Measurements from ENCODE around the gene CIC. TPM values are rescaled to one million over a fixed set of nuclear protein-coding genes. Genes with fewer than 3 reads are reported as not detected.

CIC gene
- total and polyA plus RNA-seq, 9 of the 15 experiments (the other 6 are each of a cell fraction or from before 2014, with no cell fraction given): 0.07 to 44.7 (median 8.6) TPM

DNA sequence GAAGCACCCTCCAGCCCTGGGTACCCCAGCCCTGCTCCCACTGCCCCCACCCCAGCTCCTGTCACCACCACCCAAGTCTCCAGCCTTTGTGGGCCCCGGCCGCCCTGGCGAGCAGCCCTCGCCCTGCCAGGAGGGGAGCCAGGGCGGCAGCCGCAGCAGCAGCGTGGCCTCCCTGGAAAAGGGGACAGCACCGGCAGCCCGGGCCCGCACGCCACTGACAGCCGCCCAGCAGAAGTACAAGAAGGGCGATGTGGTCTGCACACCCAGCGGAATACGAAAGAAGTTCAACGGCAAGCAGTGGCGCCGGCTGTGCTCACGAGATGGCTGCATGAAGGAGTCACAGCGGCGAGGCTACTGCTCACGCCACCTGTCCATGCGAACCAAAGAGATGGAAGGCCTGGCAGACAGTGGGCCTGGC is 3.9 kb downstream of the CIC start:
- Histone ChIP-seq H3K9ac (ENCODE audit: insufficient read depth in 1 of 2, low read depth in 2 of 2, low read length in 2 of 2) (peak overlapping the region in 1 of 2 experiments; percentile 17; a peak in 1 of 4 replicates), H2AFZ (ENCODE audit: low read depth, low read length) (no peak overlapping the region), H3K36me3 (ENCODE audit: control insufficient read depth, insufficient read depth, low read length) (peaks cover 59% of the 10 kb centered on the region), H3K4me3 (no peak overlapping the region), H4K20me1 (replicated peaks; ENCODE audit: control insufficient read depth, insufficient read depth, low read length) (no peaks in the 10 kb centered on the region), H3K27ac (ENCODE audit: extremely low read depth, low read depth, low read length) (no peak overlapping the region), H3K79me2 (ENCODE audit: control insufficient read depth, insufficient read depth, low read length) (peaks cover 32% of the 10 kb centered on the region), H3K9me1 (ENCODE audit: control insufficient read depth, insufficient read depth, low read length) (no peaks in the 10 kb centered on the region), H3K9me3 (replicated peaks; ENCODE audit: control insufficient read depth, insufficient read depth, low read depth, low read length) (no peaks in the 10 kb centered on the region), H3K4me1 (replicated peaks in 1 of 2; ENCODE audit: control insufficient read depth in 2 of 2, insufficient read depth in 2 of 2, low read length in 2 of 2) (peaks cover 11 to 50% of the 10 kb centered on the region in 2 experiments), H3K27me3 (ENCODE audit: control insufficient read depth in 2 of 2, insufficient read depth in 2 of 2, low read length in 2 of 2) (no peaks in the 10 kb centered on the region), H3K4me2 (ENCODE audit: insufficient read depth, low read length) (no peak overlapping the region)
- 90% methylated on average over 6 of the region's 23 CpGs for WGBS (ENCODE audit: insufficient coverage, low coverage, missing lambda C conversion rate)
- intact Hi-C loops (cut with micrococcal nuclease) (no loop called here), in situ Hi-C loops (cut with MboI) (no loop called here)
- ATAC-seq: no peak
- no peak for DNase-seq (ENCODE audit: extremely low read depth in 1 of 4, low spot score in 3 of 4)
- no peak for FAIRE-seq
- POLR2A ChIA-PET: interaction anchor here (0.7 kb wide), 1 partner anchor 30 kb away, joined by 3 read pairs; no protein-coding TSS in a partner anchor
- no TSS peak for BruUV-seq (replicated peaks)
- TF ChIP-seq RBFOX2 (IDR thresholded peaks at IDR 0.05; ENCODE audit: low read depth, low read length) (peak; percentile 43; the same call in 1 of the 2 replicates), PCBP1 (IDR thresholded peaks at IDR 0.05; ENCODE audit: low read depth, low read length, poor library complexity, severe bottlenecking) (peak; percentile 22), PHB (CRISPR knock-in tag; IDR thresholded peaks at IDR 0.05) (no peak)
- CTCF ChIA-PET (ENCODE audit: low intra/inter-chr PET ratio): no interaction called here

DNA sequence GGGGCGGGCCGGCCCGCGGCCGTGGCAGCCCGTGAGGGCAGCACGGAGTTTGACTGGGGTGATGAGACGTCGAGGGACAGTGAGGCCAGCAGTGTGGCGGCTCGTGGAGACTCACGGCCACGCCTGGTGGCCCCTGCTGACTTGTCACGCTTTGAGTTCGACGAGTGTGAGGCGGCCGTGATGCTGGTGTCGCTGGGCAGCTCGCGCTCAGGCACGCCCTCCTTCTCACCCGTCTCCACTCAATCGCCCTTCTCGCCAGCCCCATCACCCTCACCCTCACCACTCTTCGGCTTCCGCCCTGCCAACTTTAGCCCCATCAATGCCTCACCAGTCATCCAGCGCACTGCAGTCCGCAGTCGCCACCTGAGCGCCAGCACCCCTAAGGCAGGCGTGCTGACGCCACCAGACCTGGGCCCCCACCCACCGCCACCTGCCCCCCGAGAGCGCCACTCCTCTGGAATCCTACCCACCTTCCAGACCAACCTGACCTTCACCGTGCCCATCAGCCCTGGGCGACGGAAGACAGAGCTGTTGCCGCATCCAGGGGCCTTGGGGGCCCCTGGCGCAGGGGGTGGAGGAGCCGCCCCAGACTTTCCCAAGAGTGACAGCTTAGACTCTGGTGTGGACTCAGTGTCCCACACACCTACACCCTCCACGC is 4.5 kb downstream of the CIC start:
- Histone ChIP-seq H3K9me1 (ENCODE audit: control insufficient read depth, insufficient read depth, low read length) (no peaks in the 10 kb centered on the region), H3K27me3 (ENCODE audit: control insufficient read depth in 2 of 2, insufficient read depth in 2 of 2, low read length in 2 of 2) (no peaks in the 10 kb centered on the region), H3K4me3 (no peak overlapping the region), H3K9ac (ENCODE audit: insufficient read depth in 1 of 2, low read depth in 2 of 2, low read length in 2 of 2) (peak overlapping the region in 1 of 2 experiments; percentile 17; a peak in 1 of 4 replicates), H3K27ac (ENCODE audit: extremely low read depth, low read depth, low read length) (no peak overlapping the region), H3K79me2 (ENCODE audit: control insufficient read depth, insufficient read depth, low read length) (peaks cover 32% of the 10 kb centered on the region), H3K4me2 (ENCODE audit: insufficient read depth, low read length) (no peak overlapping the region), H3K36me3 (ENCODE audit: control insufficient read depth, insufficient read depth, low read length) (peaks cover 59% of the 10 kb centered on the region), H2AFZ (ENCODE audit: low read depth, low read length) (no peak overlapping the region), H3K9me3 (replicated peaks; ENCODE audit: control insufficient read depth, insufficient read depth, low read depth, low read length) (no peaks in the 10 kb centered on the region), H4K20me1 (replicated peaks; ENCODE audit: control insufficient read depth, insufficient read depth, low read length) (no peaks in the 10 kb centered on the region), H3K4me1 (replicated peaks in 1 of 2; ENCODE audit: control insufficient read depth in 2 of 2, insufficient read depth in 2 of 2, low read length in 2 of 2) (peaks cover 11 to 51% of the 10 kb centered on the region in 2 experiments)
- CTCF ChIA-PET (ENCODE audit: low intra/inter-chr PET ratio): no interaction called here
- in situ Hi-C loops (cut with MboI): no loop called here
- DNase-seq (ENCODE audit: extremely low read depth in 1 of 4, low spot score in 3 of 4) (no peak), FAIRE-seq (no peak), ATAC-seq (no peak)
- BruUV-seq (replicated peaks): no TSS peak
- TF ChIP-seq POLR2G (IDR thresholded peaks at IDR 0.05; ENCODE audit: low read depth, low read length): peak; percentile 52
- TF ChIP-seq, protein P1, sequence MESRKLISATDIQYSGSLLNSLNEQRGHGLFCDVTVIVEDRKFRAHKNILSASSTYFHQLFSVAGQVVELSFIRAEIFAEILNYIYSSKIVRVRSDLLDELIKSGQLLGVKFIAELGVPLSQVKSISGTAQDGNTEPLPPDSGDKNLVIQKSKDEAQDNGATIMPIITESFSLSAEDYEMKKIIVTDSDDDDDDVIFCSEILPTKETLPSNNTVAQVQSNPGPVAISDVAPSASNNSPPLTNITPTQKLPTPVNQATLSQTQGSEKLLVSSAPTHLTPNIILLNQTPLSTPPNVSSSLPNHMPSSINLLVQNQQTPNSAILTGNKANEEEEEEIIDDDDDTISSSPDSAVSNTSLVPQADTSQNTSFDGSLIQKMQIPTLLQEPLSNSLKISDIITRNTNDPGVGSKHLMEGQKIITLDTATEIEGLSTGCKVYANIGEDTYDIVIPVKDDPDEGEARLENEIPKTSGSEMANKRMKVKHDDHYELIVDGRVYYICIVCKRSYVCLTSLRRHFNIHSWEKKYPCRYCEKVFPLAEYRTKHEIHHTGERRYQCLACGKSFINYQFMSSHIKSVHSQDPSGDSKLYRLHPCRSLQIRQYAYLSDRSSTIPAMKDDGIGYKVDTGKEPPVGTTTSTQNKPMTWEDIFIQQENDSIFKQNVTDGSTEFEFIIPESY (CRISPR knock-in tag; IDR thresholded peaks at IDR 0.05): no peak
- 96% methylated on average over 34 of the region's 43 CpGs for WGBS (ENCODE audit: insufficient coverage, low coverage, missing lambda C conversion rate)
- POLR2A ChIA-PET: interaction anchor here (0.6 to 0.7 kb wide), 2 partner anchors 9 to 24 kb away, joined by 3 to 5 read pairs; no protein-coding TSS in a partner anchor
- intact Hi-C loops (cut with micrococcal nuclease): no loop called here
